ENCODE measurements around the gene UBE3C.
A peak's percentile ranks its signal among the peaks of the same experiment; 100 is the strongest.
"Not testable (repeated sequence)": the region's sequence is repeated elsewhere in the genome, so short reads cannot be mapped to it uniquely, and the experiment has no call there.

UBE3C gene

GRCh38 chr7:157239571-157240270 lies 101.0 kb downstream of the UBE3C start:
- no peak for DNase-seq (ENCODE audit: low spot score)

- DNase-seq (ENCODE audit: low spot score) = no peak
Measured at GRCh38 chr7:157241631-157242030, 102.9 kb downstream of the UBE3C start.

- DNase-seq (ENCODE audit: low spot score) = no peak
Measured at GRCh38 chr7:157244516-157245294, 106.0 kb downstream of the UBE3C start.

- no peak for DNase-seq (ENCODE audit: low spot score)
Measured at GRCh38 chr7:157246052-157246451, 107.3 kb downstream of the UBE3C start.

GRCh38 chr7:157248659-157249058 lies 109.9 kb downstream of the UBE3C start:
- DNase-seq (ENCODE audit: low spot score) = no peak

- peak; percentile 73 for DNase-seq (ENCODE audit: low spot score)
Measured at GRCh38 chr7:157250605-157251228, 112.0 kb downstream of the UBE3C start.

GRCh38 chr7:157251817-157252216 lies 113.1 kb downstream of the UBE3C start:
- not testable (repeated sequence) for DNase-seq (ENCODE audit: low spot score)

- no peak for DNase-seq (ENCODE audit: low spot score)
Measured at GRCh38 chr7:157253850-157254249, 115.1 kb downstream of the UBE3C start.

GRCh38 chr7:157254781-157255180 lies 116.1 kb downstream of the UBE3C start:
- DNase-seq (ENCODE audit: low spot score) = not testable (repeated sequence)

GRCh38 chr7:157255201-157255606 lies 116.5 kb downstream of the UBE3C start:
- no peak for DNase-seq (ENCODE audit: low spot score)

- no peak for DNase-seq (ENCODE audit: low spot score)
Measured at GRCh38 chr7:157263156-157263555, 124.4 kb downstream of the UBE3C start.

GRCh38 chr7:157265051-157265450 lies 126.3 kb downstream of the UBE3C start:
- DNase-seq (ENCODE audit: low spot score) = no peak

GRCh38 chr7:157266272-157266671 lies 127.5 kb downstream of the UBE3C start:
- DNase-seq (ENCODE audit: low spot score) = no peak

GRCh38 chr7:157267516-157267915 lies 128.8 kb downstream of the UBE3C start:
- no peak for DNase-seq (ENCODE audit: low spot score)

GRCh38 chr7:157267956-157268355 lies 129.2 kb downstream of the UBE3C start:
- DNase-seq (ENCODE audit: low spot score) = no peak

GRCh38 chr7:157268540-157268939 lies 129.8 kb downstream of the UBE3C start:
- no peak for DNase-seq (ENCODE audit: low spot score)

GRCh38 chr7:157269341-157270059 lies 130.8 kb downstream of the UBE3C start:
- DNase-seq (ENCODE audit: low spot score) = no peak

- DNase-seq (ENCODE audit: low spot score) = no peak
Measured at GRCh38 chr7:157270060-157270444, 131.3 kb downstream of the UBE3C start.

- DNase-seq (ENCODE audit: low spot score) = no peak
Measured at GRCh38 chr7:157271315-157271990, 132.7 kb downstream of the UBE3C start.

- no peak for DNase-seq (ENCODE audit: low spot score)
Measured at GRCh38 chr7:157271991-157272324, 133.2 kb downstream of the UBE3C start.

- no peak for DNase-seq (ENCODE audit: low spot score)
Measured at GRCh38 chr7:157272351-157273207, 133.9 kb downstream of the UBE3C start.

Data from iPS-NIHi11 (cell line).